Measurements from ENCODE around the gene RHOBTB3. TPM values are rescaled to one million over a fixed set of nuclear protein-coding genes. Genes with fewer than 3 reads are reported as not detected.

Gene RHOBTB3
- polyA plus RNA-seq, 2 of the 4 experiments (the other 2 are of a cell fraction): 9.1 to 28.6 TPM

DNA sequence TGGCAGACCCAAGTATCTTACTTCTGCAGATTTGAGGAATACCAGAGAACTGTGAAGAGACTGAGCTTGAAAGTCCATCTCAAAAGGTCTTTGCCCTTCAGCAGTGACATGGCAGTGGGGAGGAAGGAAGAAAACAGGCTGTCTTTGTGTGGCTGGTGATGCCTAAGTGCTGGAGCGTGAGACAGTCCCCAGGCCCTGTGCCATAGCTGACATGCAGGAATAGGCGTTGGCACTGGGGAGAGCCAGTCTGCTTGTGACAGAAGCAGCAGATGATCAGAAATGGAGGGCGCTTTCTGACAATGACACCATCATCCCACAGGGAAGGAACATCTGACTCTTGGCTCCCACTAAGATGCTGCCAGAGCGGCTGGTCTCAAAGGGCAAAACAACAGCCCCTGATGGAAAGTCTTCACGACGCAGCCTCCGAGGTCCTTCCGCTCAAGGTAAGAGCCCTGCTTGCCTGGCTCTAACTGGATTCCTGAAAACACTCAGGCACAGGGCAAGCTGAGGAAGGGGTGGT lies 106.9 kb downstream of the RHOBTB3 start:
- peaks cover 53% of the 10 kb centered on the region for H3K4me1 ChIP-seq
- FAIRE-seq (no peak), DNase-seq (ENCODE audit: low read depth in 1 of 2, low spot score in 1 of 2) (no peak), ATAC-seq (no peak)
- no peak overlapping the region for H3K4me3 ChIP-seq
- ChIA-PET CTCF (interaction anchor here (1.1 to 23.4 kb wide), 7 partner anchors 9 to 194 kb away, joined by 3 to 469 read pairs (median 6); no protein-coding TSS in a partner anchor), POLR2A (interaction anchor here (0.5 kb wide), 1 partner anchor 12 kb away, joined by 4 read pairs; no protein-coding TSS in a partner anchor)
- H3K4me2 ChIP-seq: no peak overlapping the region
- peak overlapping the region; percentile 38 to 41; a peak in 5 of 6 replicates for H3K27ac ChIP-seq
- 85% methylated on average over 8 of the region's 8 CpGs for WGBS (ENCODE audit: missing lambda C conversion rate)
- TF ChIP-seq HDAC2 (IDR thresholded peaks at IDR 0.05) (no peak), MAFK (IDR thresholded peaks at IDR 0.05; ENCODE audit: partially characterized antibody) (no peak), HOXB5 (CRISPR knock-in tag; IDR thresholded peaks at IDR 0.05) (no peak), CBX8 (IDR thresholded peaks at IDR 0.05) (no peak), FOXS1 (CRISPR knock-in tag; IDR thresholded peaks at IDR 0.05) (no peak), NR3C1 (IDR thresholded peaks at IDR 0.05) (no peak), RARB (CRISPR knock-in tag; IDR thresholded peaks at IDR 0.05) (no peak), E2F6 (IDR thresholded peaks at IDR 0.05; ENCODE audit: borderline replicate concordance, low read depth) (no peak), SMC3 (IDR thresholded peaks at IDR 0.05) (no peak), HEYL (CRISPR knock-in tag; IDR thresholded peaks at IDR 0.05) (no peak)
- TF ChIP-seq, protein P1, sequence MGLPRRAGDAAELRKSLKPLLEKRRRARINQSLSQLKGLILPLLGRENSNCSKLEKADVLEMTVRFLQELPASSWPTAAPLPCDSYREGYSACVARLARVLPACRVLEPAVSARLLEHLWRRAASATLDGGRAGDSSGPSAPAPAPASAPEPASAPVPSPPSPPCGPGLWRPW (IDR thresholded peaks at IDR 0.05): no peak
- TF ChIP-seq, protein P2, sequence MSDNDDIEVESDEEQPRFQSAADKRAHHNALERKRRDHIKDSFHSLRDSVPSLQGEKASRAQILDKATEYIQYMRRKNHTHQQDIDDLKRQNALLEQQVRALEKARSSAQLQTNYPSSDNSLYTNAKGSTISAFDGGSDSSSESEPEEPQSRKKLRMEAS (IDR thresholded peaks at IDR 0.05): no peak
- TF ChIP-seq, protein P3, sequence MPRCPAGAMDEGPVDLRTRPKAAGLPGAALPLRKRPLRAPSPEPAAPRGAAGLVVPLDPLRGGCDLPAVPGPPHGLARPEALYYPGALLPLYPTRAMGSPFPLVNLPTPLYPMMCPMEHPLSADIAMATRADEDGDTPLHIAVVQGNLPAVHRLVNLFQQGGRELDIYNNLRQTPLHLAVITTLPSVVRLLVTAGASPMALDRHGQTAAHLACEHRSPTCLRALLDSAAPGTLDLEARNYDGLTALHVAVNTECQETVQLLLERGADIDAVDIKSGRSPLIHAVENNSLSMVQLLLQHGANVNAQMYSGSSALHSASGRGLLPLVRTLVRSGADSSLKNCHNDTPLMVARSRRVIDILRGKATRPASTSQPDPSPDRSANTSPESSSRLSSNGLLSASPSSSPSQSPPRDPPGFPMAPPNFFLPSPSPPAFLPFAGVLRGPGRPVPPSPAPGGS (IDR thresholded peaks at IDR 0.05): no peak
- TF ChIP-seq, protein P4, sequence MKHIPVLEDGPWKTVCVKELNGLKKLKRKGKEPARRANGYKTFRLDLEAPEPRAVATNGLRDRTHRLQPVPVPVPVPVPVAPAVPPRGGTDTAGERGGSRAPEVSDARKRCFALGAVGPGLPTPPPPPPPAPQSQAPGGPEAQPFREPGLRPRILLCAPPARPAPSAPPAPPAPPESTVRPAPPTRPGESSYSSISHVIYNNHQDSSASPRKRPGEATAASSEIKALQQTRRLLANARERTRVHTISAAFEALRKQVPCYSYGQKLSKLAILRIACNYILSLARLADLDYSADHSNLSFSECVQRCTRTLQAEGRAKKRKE (CRISPR knock-in tag; IDR thresholded peaks at IDR 0.05; ENCODE audit: low read depth): no peak
- H3K9me3 ChIP-seq: no peaks in the 10 kb centered on the region

GRCh38 chr5:95838556-95838955 lies 107.4 kb downstream of the RHOBTB3 start:
- H3K4me1 ChIP-seq: peaks cover 55% of the 10 kb centered on the region
- no peaks in the 10 kb centered on the region for H3K9me3 ChIP-seq
- TF ChIP-seq POLR2A (IDR thresholded peaks at IDR 0.05; ENCODE audit: low read length): no peak
- TF ChIP-seq ESRRA (IDR thresholded peaks at IDR 0.05; ENCODE audit: borderline replicate concordance, low read length): no peak
- no peak for TF ChIP-seq HOXB5 (CRISPR knock-in tag; IDR thresholded peaks at IDR 0.05)
- TF ChIP-seq HOXA7 (CRISPR knock-in tag; IDR thresholded peaks at IDR 0.05): no peak
- TF ChIP-seq CEBPB (IDR thresholded peaks at IDR 0.05): no peak
- TF ChIP-seq FOSL2 (IDR thresholded peaks at IDR 0.05): no peak
- TF ChIP-seq FOSL2 (CRISPR knock-in tag; IDR thresholded peaks at IDR 0.05): no peak
- no peak for TF ChIP-seq EP300 (IDR thresholded peaks at IDR 0.05)
- no peak for TF ChIP-seq CBX2 (IDR thresholded peaks at IDR 0.05; ENCODE audit: borderline replicate concordance, low read depth)
- TF ChIP-seq JUN (IDR thresholded peaks at IDR 0.05): no peak
- no peak for TF ChIP-seq E2F6 (IDR thresholded peaks at IDR 0.05; ENCODE audit: borderline replicate concordance, low read depth)
- TF ChIP-seq SREBF2 (IDR thresholded peaks at IDR 0.05): no peak
- TF ChIP-seq, protein P5, sequence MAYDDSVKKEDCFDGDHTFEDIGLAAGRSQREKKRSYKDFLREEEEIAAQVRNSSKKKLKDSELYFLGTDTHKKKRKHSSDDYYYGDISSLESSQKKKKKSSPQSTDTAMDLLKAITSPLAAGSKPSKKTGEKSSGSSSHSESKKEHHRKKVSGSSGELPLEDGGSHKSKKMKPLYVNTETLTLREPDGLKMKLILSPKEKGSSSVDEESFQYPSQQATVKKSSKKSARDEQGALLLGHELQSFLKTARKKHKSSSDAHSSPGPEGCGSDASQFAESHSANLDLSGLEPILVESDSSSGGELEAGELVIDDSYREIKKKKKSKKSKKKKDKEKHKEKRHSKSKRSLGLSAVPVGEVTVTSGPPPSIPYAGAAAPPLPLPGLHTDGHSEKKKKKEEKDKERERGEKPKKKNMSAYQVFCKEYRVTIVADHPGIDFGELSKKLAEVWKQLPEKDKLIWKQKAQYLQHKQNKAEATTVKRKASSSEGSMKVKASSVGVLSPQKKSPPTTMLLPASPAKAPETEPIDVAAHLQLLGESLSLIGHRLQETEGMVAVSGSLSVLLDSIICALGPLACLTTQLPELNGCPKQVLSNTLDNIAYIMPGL (CRISPR knock-in tag; IDR thresholded peaks at IDR 0.05; ENCODE audit: borderline replicate concordance): no peak
- TF ChIP-seq, protein P3 (IDR thresholded peaks at IDR 0.05): no peak
- TF ChIP-seq, protein P6, sequence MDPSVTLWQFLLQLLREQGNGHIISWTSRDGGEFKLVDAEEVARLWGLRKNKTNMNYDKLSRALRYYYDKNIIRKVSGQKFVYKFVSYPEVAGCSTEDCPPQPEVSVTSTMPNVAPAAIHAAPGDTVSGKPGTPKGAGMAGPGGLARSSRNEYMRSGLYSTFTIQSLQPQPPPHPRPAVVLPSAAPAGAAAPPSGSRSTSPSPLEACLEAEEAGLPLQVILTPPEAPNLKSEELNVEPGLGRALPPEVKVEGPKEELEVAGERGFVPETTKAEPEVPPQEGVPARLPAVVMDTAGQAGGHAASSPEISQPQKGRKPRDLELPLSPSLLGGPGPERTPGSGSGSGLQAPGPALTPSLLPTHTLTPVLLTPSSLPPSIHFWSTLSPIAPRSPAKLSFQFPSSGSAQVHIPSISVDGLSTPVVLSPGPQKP (IDR thresholded peaks at IDR 0.05; ENCODE audit: low read depth, low read length): no peak
- CTCF ChIA-PET: interaction anchor here (1.1 to 23.4 kb wide), 7 partner anchors 9 to 194 kb away, joined by 3 to 469 read pairs (median 6); no protein-coding TSS in a partner anchor
- DNase-seq (ENCODE audit: low read depth in 1 of 2, low spot score in 1 of 2): no peak
- H3K4me2 ChIP-seq: no peak overlapping the region
- ATAC-seq: no peak
- peak overlapping the region; percentile 38 to 70; a peak in 4 of 6 replicates for H3K27ac ChIP-seq
- no peak overlapping the region for H3K4me3 ChIP-seq
- no peak for FAIRE-seq
- WGBS (ENCODE audit: missing lambda C conversion rate): 69% methylated on average over 1 of the region's 1 CpG
- POLR2A ChIA-PET: no interaction called here

All from A549 (cell line).